ENCODE measurements around the gene HECW1.
"Not testable (repeated sequence)": the region's sequence is repeated elsewhere in the genome, so short reads cannot be mapped to it uniquely, and the experiment has no call there.

Gene HECW1

DNA sequence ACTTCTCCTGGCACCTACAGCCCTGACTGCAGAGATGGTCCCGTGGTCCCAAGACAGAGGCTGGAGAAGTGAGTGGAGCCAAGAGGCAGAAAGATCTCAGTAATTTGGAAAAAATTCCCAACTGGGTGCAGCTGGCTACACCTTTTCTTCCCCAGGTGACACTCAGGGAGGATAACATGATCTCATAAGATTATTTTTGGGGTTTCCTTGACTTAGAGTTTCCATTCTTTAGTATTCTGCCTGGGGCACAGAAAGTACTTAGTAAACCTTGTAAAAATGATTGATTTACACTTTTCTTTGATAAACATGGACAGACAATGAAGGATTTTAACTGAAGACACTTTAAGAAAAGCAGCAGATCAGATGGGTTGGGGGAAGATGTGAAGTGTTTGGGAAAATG lies 38.6 kb downstream of the HECW1 start:
- DNase-seq: no peak

DNA sequence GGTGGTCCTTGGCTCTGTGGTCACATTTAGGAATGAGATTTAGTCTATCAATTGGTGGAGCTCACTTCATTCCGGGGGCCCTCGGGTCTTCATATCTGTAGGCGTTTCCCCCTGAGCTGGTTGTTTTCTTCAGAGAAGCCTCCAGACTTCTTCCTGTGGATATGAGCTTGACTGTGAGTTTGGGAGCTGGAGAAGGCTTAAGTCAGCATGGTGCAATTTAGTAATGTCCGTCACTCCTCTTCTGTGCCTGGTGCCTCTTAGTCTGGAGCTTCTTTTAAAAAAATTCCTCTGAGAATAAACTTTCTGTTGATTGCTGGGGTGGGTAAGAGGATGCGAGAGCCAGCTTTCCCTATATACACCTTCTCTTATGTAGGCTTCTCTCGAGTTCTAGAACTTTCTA lies 40.2 kb downstream of the HECW1 start:
- no peak for DNase-seq

- DNase-seq: no peak
Observed at GRCh38 chr7:43155636-43156035, 43.2 kb downstream of the HECW1 start.

DNA sequence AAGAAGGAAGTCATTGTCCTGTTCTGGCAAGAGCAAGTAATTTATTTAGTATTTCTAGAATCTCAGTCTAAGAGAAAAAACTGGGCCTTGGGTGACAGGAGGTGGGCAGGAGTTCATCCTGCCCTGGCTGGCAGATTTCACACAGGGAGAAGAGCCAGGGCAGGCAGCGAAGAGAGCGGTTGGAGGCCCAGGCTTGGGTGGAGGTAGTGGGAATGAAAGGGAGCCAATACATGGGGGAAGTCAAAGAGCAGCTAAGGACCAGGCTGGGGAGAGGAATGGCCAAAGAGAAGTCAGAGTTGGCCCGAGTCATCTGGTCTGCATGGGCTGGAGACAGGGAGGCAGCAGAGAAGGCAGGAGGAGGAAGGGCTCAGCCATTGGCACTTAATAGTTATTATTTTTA lies 51.4 kb downstream of the HECW1 start:
- DNase-seq: no peak

DNA sequence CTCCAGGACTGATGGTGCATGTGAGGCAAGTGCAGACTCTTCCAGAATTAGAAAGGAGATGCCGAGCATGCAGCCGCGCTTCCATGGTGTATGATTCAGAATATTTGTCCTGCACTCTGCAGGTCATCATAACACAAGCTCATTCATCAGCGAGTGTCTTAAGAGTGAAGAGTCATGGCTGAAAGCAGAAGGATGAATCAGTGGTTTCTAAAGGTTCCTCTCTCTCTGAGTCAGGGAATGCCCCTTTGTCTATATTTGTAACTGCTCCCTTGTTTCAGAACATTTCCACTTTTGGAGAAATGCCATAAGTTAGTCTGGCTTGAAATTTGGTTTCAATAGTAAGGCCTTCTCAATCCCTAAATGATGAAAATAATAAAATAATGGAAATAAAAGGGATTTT lies 52.3 kb downstream of the HECW1 start:
- no peak for DNase-seq

DNA sequence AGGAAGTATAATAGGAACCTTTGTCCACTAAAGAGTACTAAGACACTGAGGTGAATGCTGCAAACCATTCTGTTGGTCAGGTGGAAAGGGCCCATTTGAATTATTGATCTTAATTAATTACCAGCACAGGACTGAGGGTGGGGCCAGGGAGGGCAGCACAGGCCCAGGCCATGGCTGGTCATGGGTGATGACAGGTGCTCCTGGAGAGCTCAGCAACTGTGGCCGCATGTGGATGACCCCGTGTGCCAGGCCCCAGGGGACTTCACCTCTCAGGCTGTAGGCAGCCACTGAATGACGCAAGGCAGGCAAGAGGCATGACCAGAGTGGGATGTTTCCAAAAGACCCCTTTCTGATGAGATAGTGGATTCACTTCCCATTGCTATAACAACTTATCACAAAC lies 54.2 kb downstream of the HECW1 start:
- DNase-seq: no peak

GRCh38 chr7:43169076-43169475 lies 56.6 kb downstream of the HECW1 start:
- no peak for DNase-seq

DNA sequence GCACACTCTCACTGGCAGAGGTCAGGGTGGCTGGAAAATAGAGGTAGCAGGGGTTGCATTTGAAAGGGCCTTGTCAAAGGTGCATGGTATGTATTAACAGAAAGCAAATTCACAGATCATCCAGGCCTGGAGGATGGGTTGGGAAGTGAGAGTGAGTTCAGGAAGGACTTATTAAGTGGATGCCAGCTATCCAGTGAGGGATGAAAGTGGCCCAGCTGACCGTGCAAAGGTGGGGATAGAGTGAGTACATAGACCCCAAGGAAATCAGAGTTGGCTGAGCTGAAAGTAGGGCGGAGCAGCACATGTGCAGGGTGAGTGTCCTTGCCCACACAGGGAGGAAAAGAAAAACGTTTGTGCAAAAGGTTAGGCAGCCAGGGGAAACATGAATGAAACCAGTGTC lies 58.1 kb downstream of the HECW1 start:
- DNase-seq: no peak

- no peak for DNase-seq
Observed at GRCh38 chr7:43175570-43176200, 63.2 kb downstream of the HECW1 start.

- no peak for DNase-seq
Observed at GRCh38 chr7:43179393-43179792, 66.9 kb downstream of the HECW1 start.

DNA sequence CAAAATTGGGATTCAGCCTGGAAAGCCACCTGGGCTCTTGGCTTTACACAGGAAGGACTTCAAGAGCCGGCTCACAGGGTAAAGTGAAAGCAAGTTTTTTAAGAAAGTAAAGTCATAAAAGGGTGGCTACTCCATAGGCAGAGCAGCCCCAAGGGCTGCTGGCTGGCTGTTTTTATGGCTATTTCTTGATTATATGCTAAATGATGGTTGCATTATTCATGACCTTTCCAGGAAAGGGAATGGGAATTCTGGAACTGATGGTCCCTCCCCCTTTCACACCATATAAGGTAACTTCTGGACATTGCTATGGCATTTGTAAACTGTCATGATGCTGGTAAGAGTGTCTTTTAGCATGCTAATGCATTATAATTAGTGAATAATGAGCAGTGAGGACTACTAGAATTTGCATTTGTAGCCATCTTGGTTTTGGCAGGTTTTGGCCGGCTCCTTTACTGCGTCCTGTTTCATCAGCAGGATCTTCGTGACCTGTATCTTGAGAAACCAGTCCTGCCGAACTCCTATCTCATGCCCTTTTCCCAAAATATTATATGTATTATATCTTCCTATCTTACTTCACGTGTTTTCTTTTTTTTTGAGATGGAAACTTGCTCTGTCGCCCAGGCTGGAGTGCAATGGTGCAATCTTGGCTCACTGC lies 80.5 kb downstream of the HECW1 start:
- no peak for DNase-seq

GRCh38 chr7:43193893-43194292 lies 81.4 kb downstream of the HECW1 start:
- no peak for DNase-seq

DNA sequence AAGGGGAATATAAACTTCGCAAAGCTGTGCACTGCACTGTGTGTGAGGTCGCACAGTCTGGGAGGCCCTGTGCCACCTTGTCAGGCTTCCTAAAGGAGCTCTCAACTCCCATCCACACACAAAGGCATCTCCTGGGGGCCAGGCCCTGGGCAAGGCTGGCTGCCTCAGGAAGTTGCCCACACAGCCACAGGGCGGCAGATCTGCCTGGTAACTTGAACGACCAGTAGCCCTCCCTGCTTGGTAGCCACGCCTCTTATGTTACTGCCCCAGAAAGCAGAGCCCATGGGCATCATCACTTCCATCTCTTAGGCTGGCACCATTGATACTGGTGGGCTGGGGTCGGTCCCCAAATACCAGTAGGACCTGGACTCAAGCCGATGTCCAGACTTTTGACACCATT lies 82.8 kb downstream of the HECW1 start:
- no peak for DNase-seq

DNA sequence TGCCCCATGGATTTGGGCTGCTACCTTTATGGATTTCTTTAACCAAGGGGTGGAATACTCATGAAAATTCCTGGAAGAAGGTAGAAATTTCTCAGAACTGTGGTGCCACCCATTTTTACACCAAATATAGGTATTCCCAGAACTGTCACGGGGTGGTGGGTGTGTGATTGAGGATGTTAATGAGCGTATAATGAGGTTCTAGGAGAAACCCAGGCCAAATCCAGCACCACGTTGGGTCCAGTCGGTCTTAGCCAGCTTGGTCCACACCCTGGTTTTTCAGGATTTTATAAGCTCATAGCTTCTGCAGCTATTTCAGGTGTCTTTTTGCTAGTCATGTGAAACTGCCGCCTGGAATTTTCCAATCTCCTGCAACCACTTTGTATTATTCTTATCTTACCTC lies 83.3 kb downstream of the HECW1 start:
- no peak for DNase-seq

GRCh38 chr7:43196379-43196778 lies 83.9 kb downstream of the HECW1 start:
- no peak for DNase-seq

- no peak for DNase-seq
Observed at GRCh38 chr7:43198016-43198415, 85.6 kb downstream of the HECW1 start.

GRCh38 chr7:43198599-43199090 lies 86.2 kb downstream of the HECW1 start:
- no peak for DNase-seq

- DNase-seq: no peak
Observed at GRCh38 chr7:43199371-43200160, 87.1 kb downstream of the HECW1 start.

DNA sequence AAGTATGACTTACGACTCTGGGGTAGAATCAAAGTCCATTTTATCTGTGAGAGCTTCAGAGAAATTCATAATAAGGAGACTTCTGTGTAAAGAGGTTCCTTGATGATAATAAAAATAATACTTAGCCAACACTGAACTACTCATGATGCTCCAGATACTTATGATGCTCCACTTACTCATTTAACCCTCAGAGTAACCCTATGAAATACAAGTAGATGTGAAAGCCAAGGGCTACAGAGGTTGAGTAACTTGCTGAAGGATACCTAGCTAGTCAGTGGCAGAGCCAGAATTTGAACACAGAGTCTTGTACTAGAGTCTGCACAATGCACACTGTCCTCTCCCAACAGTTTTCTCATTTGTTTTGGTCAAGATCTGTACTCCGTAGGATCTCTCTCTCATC lies 89.5 kb downstream of the HECW1 start:
- no peak for DNase-seq

- DNase-seq: no peak
Observed at GRCh38 chr7:43204081-43204480, 91.6 kb downstream of the HECW1 start.

GRCh38 chr7:43205171-43205795 lies 92.8 kb downstream of the HECW1 start:
- DNase-seq: no peak

DNA sequence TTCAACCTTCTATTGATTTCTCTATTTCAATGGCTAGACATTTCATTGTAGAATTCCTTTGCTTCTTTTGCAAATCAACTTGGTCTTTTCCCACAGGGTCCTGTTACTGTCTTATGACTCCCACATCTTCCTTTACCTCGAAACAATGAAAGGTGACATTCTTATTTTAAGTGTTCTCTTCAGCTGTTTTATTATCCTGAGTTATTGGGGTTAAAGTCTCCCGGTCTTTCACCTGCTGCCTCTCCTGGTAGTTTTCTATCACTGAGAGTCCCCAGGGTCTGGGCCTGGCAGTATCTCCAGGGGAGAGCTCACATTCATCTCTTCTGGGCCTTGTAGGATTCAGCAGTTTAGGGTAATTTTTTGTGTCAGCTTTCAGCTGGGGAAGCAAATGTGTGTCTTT lies 95.8 kb downstream of the HECW1 start:
- DNase-seq: no peak

DNA sequence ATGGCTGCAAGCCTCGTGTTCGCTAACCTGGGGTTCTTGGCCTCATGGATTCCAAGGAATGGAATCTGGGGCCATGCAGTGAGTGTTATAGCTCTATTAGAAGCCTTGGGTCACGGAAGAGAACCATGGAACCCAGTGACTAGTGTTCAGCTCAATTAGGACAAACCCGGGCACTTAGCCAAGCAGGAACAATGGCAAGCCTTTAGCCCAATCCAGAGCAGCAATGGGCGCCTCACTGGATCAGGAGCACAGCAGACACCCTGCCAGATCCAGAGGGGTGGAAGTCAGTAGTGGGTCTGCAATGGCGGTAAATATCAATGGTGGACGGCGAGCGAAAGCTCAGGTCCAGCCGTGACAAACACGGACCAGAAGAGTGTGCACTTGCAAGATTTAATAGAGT lies 98.1 kb downstream of the HECW1 start:
- DNase-seq: not testable (repeated sequence)

- no peak for DNase-seq
Observed at GRCh38 chr7:43211286-43211685, 98.8 kb downstream of the HECW1 start.
